Spinal cord (tissue), 10 donors: ENCODE results near the gene C11orf58. TPM values are rescaled to one million over a fixed set of nuclear protein-coding genes. Genes with fewer than 3 reads are reported as not detected.

Experiments
- DNase-seq, 6 donors: peaks; one replicate each; pipeline versions ENCODE4 v3.0.0 to v3.0.0-alpha.2; 2013 to 2015; ENCODE audit warnings: low spot score in 6 of 6, low read depth in 4 of 6
- H3K27ac ChIP-seq: one replicate; pipeline ENCODE4 v1.5.1; 2013; ENCODE audit warnings: low read depth, low read length, control low read depth
- H3K27me3 ChIP-seq: one replicate; pipeline ENCODE4 v1.6.1; 2013; ENCODE audit warnings: low read length; ENCODE audit not compliant: control insufficient read depth, insufficient read depth
- H3K36me3 ChIP-seq: one replicate; pipeline ENCODE4 v1.6.1; 2013; ENCODE audit warnings: low read length; ENCODE audit not compliant: control insufficient read depth, insufficient read depth
- H3K4me1 ChIP-seq: one replicate; pipeline ENCODE4 v1.6.1; 2013; ENCODE audit warnings: low read length; ENCODE audit not compliant: control insufficient read depth, insufficient read depth
- H3K4me3 ChIP-seq: one replicate; pipeline ENCODE4 v1.5.1; 2013; ENCODE audit warnings: low read depth, low read length, control low read depth
- H3K9me3 ChIP-seq: one replicate; pipeline ENCODE4 v1.6.1; 2013; ENCODE audit warnings: low read length; ENCODE audit not compliant: control insufficient read depth, insufficient read depth
- WGBS: methylation state at CpG from one replicate; pipeline ENCODE4 v1.1.5; 2013; ENCODE audit warnings: missing lambda C conversion rate; ENCODE audit not compliant: insufficient coverage; 5-methylcytosine and 5-hydroxymethylcytosine counted together
- polyA plus RNA-seq, 2 donors: library from polyadenylated mRNA; unstranded; fragments of 120-200 nt; gene quantifications; one replicate each; pipeline ENCODE4 v1.2.1, GENCODE V29; 2013; ENCODE audit not compliant: insufficient read length in 2 of 2
- total RNA-seq, 2 donors: library from RNA; depleted of rRNA in 1 of 2; stranded (reverse); fragments of 120-200 nt in 1 of 2; fragments of >200 nt in 1 of 2; gene quantifications; one replicate each; pipeline versions ENCODE4 v1.2.3 to v1.2.4, GENCODE V29; 2013 to 2014
- donor health status: healthy.

The C11orf58 gene
- total and polyA plus RNA-seq, 4 donors, result 183 to 266 (median 230) TPM

DNA sequence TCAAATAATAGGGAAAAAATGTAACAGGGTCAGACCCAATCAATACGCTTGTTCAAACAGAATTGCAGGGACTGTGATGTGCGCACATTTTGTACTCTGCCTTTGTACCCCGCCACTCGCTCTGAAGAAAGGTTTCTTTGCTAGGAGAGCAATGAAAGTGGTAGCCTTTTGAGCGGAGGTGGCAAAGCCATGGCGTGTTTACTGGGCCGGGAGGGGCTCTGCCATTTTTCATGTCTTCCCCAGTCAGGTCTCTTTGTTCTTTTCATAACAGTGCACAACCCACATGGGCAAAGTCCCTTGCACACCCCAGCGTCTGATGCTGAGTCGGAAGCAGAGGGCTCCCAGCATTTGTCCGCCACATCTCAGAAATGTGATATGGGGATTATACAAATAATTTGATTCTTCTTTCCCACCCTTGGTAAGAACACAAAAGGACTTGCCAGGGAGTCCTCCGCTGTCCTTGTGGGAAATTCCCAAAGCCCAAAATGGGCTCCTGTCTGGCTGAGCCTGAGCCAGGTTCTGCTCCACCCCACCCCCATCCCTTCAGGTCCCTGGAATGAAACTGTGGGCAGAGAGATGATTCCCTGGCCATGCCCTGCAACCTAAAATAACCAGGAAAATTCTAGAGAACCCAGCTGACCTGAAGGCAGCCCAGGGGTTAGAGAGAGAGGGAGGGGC is 36.6 kb downstream of the C11orf58 start:
- DNase-seq, result peak in 1 of 6 donors; percentile 16
- Histone ChIP-seq H3K4me1 (peaks cover 22% of the 10 kb centered on the region), H3K36me3 (peaks cover 11% of the 10 kb centered on the region), H3K9me3 (no peaks in the 10 kb centered on the region), H3K4me3 (no peak overlapping the region), H3K27ac (no peak overlapping the region), H3K27me3 (no peaks in the 10 kb centered on the region)
- 66% methylated on average over 6 of the region's 11 CpGs for WGBS

GRCh38 chr11:16775614-16776283 is 37.3 kb downstream of the C11orf58 start:
- Histone ChIP-seq H3K27ac (peak overlapping the region; percentile 61), H3K4me3 (no peak overlapping the region), H3K36me3 (peaks cover 14% of the 10 kb centered on the region), H3K9me3 (no peaks in the 10 kb centered on the region), H3K4me1 (peaks cover 22% of the 10 kb centered on the region), H3K27me3 (no peaks in the 10 kb centered on the region)
- WGBS, result 93% methylated on average over 12 of the region's 16 CpGs
- DNase-seq, result no peak

- H3K4me3 ChIP-seq, result no peak overlapping the region
- H3K27ac ChIP-seq, result peak overlapping the region; percentile 61
- peak in 5 of 6 donors; percentile 23 to 94 (median 57) for DNase-seq
- peaks cover 19% of the 10 kb centered on the region for H3K36me3 ChIP-seq
- no peaks in the 10 kb centered on the region for H3K27me3 ChIP-seq
- peaks cover 22% of the 10 kb centered on the region for H3K4me1 ChIP-seq
- no peaks in the 10 kb centered on the region for H3K9me3 ChIP-seq
- WGBS, result 34% methylated on average over 7 of the region's 14 CpGs
These were observed 38.5 kb downstream of the C11orf58 start for GRCh38 chr11:16776711-16777612.

GRCh38 chr11:16777613-16777975 is 39.1 kb downstream of the C11orf58 start:
- Histone ChIP-seq H3K27me3 (no peaks in the 10 kb centered on the region), H3K4me3 (no peak overlapping the region), H3K36me3 (peaks cover 23% of the 10 kb centered on the region), H3K4me1 (peaks cover 22% of the 10 kb centered on the region), H3K27ac (no peak overlapping the region), H3K9me3 (no peaks in the 10 kb centered on the region)
- 96% methylated on average over 3 of the region's 3 CpGs for WGBS
- DNase-seq, result no peak

DNA sequence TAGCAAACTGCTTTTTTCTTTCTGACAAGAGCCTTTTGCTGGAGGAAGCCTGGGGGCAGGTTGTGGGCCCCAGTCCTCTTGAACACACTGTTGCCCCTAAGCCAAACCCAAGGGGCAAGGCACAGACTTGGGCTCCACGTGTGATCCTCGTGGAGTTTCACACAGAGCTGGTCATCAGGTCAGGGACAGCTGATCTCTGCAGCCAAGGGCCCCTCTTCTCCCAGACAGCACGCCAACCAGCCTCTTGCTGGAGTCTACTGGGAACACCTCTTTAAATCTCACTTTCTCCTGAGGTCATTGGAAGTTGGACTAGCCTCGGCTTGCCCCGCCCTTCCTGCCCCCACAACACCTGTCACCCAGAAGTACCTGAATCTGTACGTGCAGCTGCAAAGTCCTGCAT is 39.8 kb downstream of the C11orf58 start:
- 94% methylated on average over 5 of the region's 6 CpGs for WGBS
- peaks cover 29% of the 10 kb centered on the region for H3K36me3 ChIP-seq
- no peak overlapping the region for H3K27ac ChIP-seq
- no peaks in the 10 kb centered on the region for H3K27me3 ChIP-seq
- peaks cover 22% of the 10 kb centered on the region for H3K4me1 ChIP-seq
- DNase-seq, result no peak
- H3K9me3 ChIP-seq, result no peaks in the 10 kb centered on the region
- no peak overlapping the region for H3K4me3 ChIP-seq

- no peak for DNase-seq
- H3K36me3 ChIP-seq, result peaks cover 34% of the 10 kb centered on the region
- H3K9me3 ChIP-seq, result no peaks in the 10 kb centered on the region
- H3K4me1 ChIP-seq, result peaks cover 22% of the 10 kb centered on the region
- H3K27ac ChIP-seq, result no peak overlapping the region
- no peak overlapping the region for H3K4me3 ChIP-seq
- WGBS, result 83% methylated on average over 8 of the region's 8 CpGs
- H3K27me3 ChIP-seq, result no peaks in the 10 kb centered on the region
These were observed 40.4 kb downstream of the C11orf58 start for GRCh38 chr11:16778876-16779275.

- DNase-seq, result no peak
- Histone ChIP-seq H3K27ac (no peak overlapping the region), H3K4me3 (no peak overlapping the region), H3K9me3 (no peaks in the 10 kb centered on the region), H3K4me1 (peaks cover 18% of the 10 kb centered on the region), H3K27me3 (no peaks in the 10 kb centered on the region), H3K36me3 (peaks cover 34% of the 10 kb centered on the region)
- 87% methylated on average over 7 of the region's 8 CpGs for WGBS
These were observed 41.0 kb downstream of the C11orf58 start for GRCh38 chr11:16779436-16779835.

DNA sequence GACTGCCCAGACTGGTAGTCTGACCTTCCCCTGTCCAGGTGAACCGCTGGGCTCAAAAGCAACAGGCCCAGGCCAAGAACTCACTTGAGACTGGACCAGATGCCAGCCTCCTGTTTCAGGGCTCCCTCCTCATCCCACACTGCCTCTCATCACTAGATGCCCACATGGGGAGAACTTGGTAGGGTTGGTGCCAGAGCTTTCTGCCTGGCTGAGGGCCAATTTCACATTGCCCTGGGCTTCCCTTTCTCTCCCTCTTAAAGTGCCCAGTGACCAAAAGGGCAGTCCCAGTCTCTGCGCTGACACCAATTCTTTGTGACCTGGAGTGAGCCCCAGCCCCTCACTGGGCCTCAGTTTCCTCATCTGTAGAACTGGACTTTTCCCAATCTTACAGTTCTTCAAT is 41.7 kb downstream of the C11orf58 start:
- no peak overlapping the region for H3K4me3 ChIP-seq
- DNase-seq, result no peak
- H3K27ac ChIP-seq, result no peak overlapping the region
- 93% methylated on average over 1 of the region's 2 CpGs for WGBS
- H3K36me3 ChIP-seq, result peaks cover 34% of the 10 kb centered on the region
- no peaks in the 10 kb centered on the region for H3K9me3 ChIP-seq
- no peaks in the 10 kb centered on the region for H3K27me3 ChIP-seq
- peaks cover 13% of the 10 kb centered on the region for H3K4me1 ChIP-seq

- DNase-seq, result no peak
These were observed 42.5 kb downstream of the C11orf58 start for GRCh38 chr11:16780698-16781550.

More at GRCh38 chr11:16780698-16781550, 42.5 kb downstream of the C11orf58 start:
- H3K4me3 ChIP-seq, result no peak overlapping the region
- H3K9me3 ChIP-seq, result no peaks in the 10 kb centered on the region
- WGBS, result 89% methylated on average over 12 of the region's 19 CpGs
- H3K4me1 ChIP-seq, result peaks cover 7% of the 10 kb centered on the region
- H3K27me3 ChIP-seq, result no peaks in the 10 kb centered on the region
- H3K36me3 ChIP-seq, result peaks cover 34% of the 10 kb centered on the region
- no peak overlapping the region for H3K27ac ChIP-seq
